Panc1 (cell line): ENCODE data around the gene FAM228B. TPM values are rescaled to one million over a fixed set of nuclear protein-coding genes. Genes with fewer than 3 reads are reported as not detected.

ENCODE experiments used
- total RNA-seq: library from RNA; stranded (reverse); gene quantifications from one replicate; pipeline ENCODE4 v1.2.1, GENCODE V29; 2021; ENCODE audit not compliant: unreplicated experiment

The FAM228B gene
- total RNA-seq, 1 experiment from 2014 or later, result 23.0 TPM

Other genes with a start within 250 kb of the FAM228B start
- gene ATAD2B, start 196.3 kb upstream of the FAM228B start, total RNA-seq, result 17.9 TPM
- 23.3 TPM for gene UBXN2A, start 183.0 kb upstream of the FAM228B start, total RNA-seq
- 0.23 TPM for gene MFSD2B, start 113.4 kb upstream of the FAM228B start, total RNA-seq
- 20.0 TPM for gene WDCP, start 76.1 kb upstream of the FAM228B start, total RNA-seq
- 19.9 TPM for gene FKBP1B, start 73.7 kb upstream of the FAM228B start, total RNA-seq
- 129 TPM for gene SF3B6, start 47.1 kb upstream of the FAM228B start, total RNA-seq
- gene TP53I3, start 38.6 kb upstream of the FAM228B start, total RNA-seq, result 51.3 TPM
- gene PFN4, start 135 bp upstream of the FAM228B start, total RNA-seq, result 1.3 TPM
- not detected for gene FAM228A, start 51.6 kb downstream of the FAM228B start, total RNA-seq
- 57.7 TPM for gene ITSN2, start 237.1 kb downstream of the FAM228B start, total RNA-seq